H1 (cell line): ENCODE measurements around the gene FAM174A. TPM values are rescaled to one million over a fixed set of nuclear protein-coding genes. Genes with fewer than 3 reads are reported as not detected.

Experiments used
- CHD1 ChIP-seq: IDR thresholded peaks from 2 replicates; pipeline ENCODE4 v1.6.1; 2012; ENCODE audit warnings: low read depth, low read length, improper control_type of control experiment
- CHD7 ChIP-seq: fragments of 300-600 bp; sonication (generic); IDR thresholded peaks from 2 replicates; pipeline ENCODE4 v1.7.1; 2012; ENCODE audit warnings: low read length, moderate library complexity, mild to moderate bottlenecking, inconsistent platforms; ENCODE audit not compliant: insufficient replicate concordance
- EGR1 ChIP-seq: IDR thresholded peaks from 2 replicates; pipeline ENCODE4 v1.6.1; 2011; ENCODE audit warnings: low read depth, low read length, borderline replicate concordance
- MAX ChIP-seq: IDR thresholded peaks from 2 replicates; pipeline ENCODE4 v1.6.1; 2012; ENCODE audit warnings: inconsistent platforms
- RAD21 ChIP-seq, 2 experiments: IDR thresholded peaks in 1 of 2; conservative IDR thresholded peaks in 1 of 2; 2 replicates each; pipeline ENCODE4 v1.6.1; 2011; ENCODE audit warnings: low read depth in 2 of 2, low read length in 2 of 2, improper control_type of control experiment in 1 of 2, inconsistent platforms in 1 of 2, mild to moderate bottlenecking in 1 of 2, moderate library complexity in 1 of 2
- RFX5 ChIP-seq: IDR thresholded peaks from 2 replicates; pipeline ENCODE4 v1.6.1; 2011; ENCODE audit warnings: low read depth, low read length, improper control_type of control experiment, borderline replicate concordance
- SIRT6 ChIP-seq: IDR thresholded peaks from one replicate; pipeline ENCODE4 v1.7.1; 2012; ENCODE audit warnings: low read length, inconsistent platforms
- polyA plus RNA-seq, 7 experiments: library from polyadenylated mRNA; depleted of rRNA in 3 of 7; stranded (reverse) in 5 of 7; unstranded in 2 of 7; fragments of >200 nt in 5 of 7; fragments of 200-250 nt in 2 of 7; gene quantifications; 1 replicate in 5 of 7; 2 replicates in 1 of 7; 4 replicates in 1 of 7; pipeline versions ENCODE4 v1.2.1 to v1.2.3, GENCODE V29; 2011 to 2013; ENCODE audit warnings: missing spikeins in 2 of 7, mixed read lengths in 2 of 7
- total RNA-seq: library from RNA; stranded (reverse); fragmentation: NEBNext Ultra II Directional; extraction: Animal tissue kit (Norgen Biotek cat#: 25700); gene quantifications from 2 replicates; pipeline ENCODE4 v1.2.1, GENCODE V29; 2021

Gene FAM174A
- total and polyA plus RNA-seq, 2 of the 8 experiments (the other 6 are each of a cell fraction or from before 2014, with no cell fraction given): 3.9 to 5.3 TPM

GRCh38 chr5:100493996-100494395, 41.2 kb upstream of the FAM174A start (continued):
- TF ChIP-seq CHD7 (no peak), EGR1 (no peak), SIRT6 (no peak), RFX5 (no peak), RAD21 (IDR thresholded peaks at IDR 0.05 in 1 of 2, conservative IDR thresholded peaks at IDR 0.05 in 1 of 2; ENCODE audit: low read depth in 2 of 2, low read length in 2 of 2) (no peak), MAX (no peak), CHD1 (no peak)
- TF ChIP-seq, all 59 proteins: peak for 0
